ENCODE data around the gene SALL3.

DNA sequence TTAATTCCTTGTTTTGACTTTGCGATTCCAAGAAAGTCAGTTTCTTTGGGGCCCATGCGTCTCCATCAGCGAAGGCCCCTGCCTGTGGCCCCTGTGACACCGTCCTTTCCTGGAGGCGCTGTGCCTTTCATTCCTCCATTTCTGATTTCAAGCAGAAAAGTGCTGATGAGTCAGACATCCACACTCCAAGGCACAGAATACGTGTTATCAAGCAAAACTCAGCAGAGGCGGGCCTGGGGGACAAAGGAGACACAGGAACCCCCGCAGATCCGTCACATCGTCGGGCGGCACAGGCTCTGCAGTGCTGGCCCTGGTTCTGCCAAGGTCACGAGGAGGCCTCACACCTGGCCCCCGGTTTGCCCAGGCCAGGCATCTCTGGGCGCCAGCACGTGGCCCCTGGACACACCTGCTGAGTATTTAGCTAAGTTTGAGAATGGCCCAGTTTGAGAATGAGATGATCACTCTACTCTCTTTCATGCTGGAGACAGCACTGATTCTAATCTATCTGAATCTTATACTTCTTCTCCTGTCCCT, 7.2 kb upstream of the SALL3 start:
- TF ChIP-seq, protein P1, sequence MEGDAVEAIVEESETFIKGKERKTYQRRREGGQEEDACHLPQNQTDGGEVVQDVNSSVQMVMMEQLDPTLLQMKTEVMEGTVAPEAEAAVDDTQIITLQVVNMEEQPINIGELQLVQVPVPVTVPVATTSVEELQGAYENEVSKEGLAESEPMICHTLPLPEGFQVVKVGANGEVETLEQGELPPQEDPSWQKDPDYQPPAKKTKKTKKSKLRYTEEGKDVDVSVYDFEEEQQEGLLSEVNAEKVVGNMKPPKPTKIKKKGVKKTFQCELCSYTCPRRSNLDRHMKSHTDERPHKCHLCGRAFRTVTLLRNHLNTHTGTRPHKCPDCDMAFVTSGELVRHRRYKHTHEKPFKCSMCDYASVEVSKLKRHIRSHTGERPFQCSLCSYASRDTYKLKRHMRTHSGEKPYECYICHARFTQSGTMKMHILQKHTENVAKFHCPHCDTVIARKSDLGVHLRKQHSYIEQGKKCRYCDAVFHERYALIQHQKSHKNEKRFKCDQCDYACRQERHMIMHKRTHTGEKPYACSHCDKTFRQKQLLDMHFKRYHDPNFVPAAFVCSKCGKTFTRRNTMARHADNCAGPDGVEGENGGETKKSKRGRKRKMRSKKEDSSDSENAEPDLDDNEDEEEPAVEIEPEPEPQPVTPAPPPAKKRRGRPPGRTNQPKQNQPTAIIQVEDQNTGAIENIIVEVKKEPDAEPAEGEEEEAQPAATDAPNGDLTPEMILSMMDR (IDR thresholded peaks at IDR 0.05), result no peak
- no peak for TF ChIP-seq POLR2A (IDR thresholded peaks at IDR 0.05)

Measured in lower leg skin (tissue), 3 donors.